Omental fat pad (tissue), 4 donors: ENCODE results near the gene PCMT1. TPM values are rescaled to one million over a fixed set of nuclear protein-coding genes. Genes with fewer than 3 reads are reported as not detected.
A peak's percentile ranks its signal among the peaks of the same experiment; 100 is the strongest.
"Not testable (repeated sequence)": the region's sequence is repeated elsewhere in the genome, so short reads cannot be mapped to it uniquely, and the experiment has no call there.

Experiments used
- ATAC-seq: fragments of 150-250 bp; one replicate; pipeline ENCODE4 v1.9.1; 2016; ENCODE audit warnings: mild to moderate bottlenecking, moderate library complexity; ENCODE audit not compliant: low FRiP score
- DNase-seq: peaks from one replicate; pipeline ENCODE4 v3.0.0-alpha.2; 2019; ENCODE audit warnings: low spot score
- total RNA-seq, 4 donors: library from RNA; depleted of rRNA; stranded (reverse); fragments of >200 nt; gene quantifications; one replicate each; pipeline ENCODE4 v1.1.0, GENCODE V29; 2016
- TF ChIP-seq, protein P1 (sequence below), 3 donors: fragments of 450-650 bp; IDR thresholded peaks; one replicate each; pipeline ENCODE4 v1.5.1; 2016 to 2017; ENCODE audit warnings: antibody characterized with exemption in 3 of 3, mild to moderate bottlenecking in 3 of 3, moderate library complexity in 2 of 3

The PCMT1 gene
- total RNA-seq, 4 donors from 2014 or later, result 89.7 to 108 (median 102) TPM

GRCh38 chr6:149728499-149729234 lies 20.9 kb upstream of the PCMT1 start:
- DNase-seq, result no peak
- TF ChIP-seq, protein P1, sequence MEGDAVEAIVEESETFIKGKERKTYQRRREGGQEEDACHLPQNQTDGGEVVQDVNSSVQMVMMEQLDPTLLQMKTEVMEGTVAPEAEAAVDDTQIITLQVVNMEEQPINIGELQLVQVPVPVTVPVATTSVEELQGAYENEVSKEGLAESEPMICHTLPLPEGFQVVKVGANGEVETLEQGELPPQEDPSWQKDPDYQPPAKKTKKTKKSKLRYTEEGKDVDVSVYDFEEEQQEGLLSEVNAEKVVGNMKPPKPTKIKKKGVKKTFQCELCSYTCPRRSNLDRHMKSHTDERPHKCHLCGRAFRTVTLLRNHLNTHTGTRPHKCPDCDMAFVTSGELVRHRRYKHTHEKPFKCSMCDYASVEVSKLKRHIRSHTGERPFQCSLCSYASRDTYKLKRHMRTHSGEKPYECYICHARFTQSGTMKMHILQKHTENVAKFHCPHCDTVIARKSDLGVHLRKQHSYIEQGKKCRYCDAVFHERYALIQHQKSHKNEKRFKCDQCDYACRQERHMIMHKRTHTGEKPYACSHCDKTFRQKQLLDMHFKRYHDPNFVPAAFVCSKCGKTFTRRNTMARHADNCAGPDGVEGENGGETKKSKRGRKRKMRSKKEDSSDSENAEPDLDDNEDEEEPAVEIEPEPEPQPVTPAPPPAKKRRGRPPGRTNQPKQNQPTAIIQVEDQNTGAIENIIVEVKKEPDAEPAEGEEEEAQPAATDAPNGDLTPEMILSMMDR (IDR thresholded peaks at IDR 0.05), result no peak
- no peak for ATAC-seq

- DNase-seq (no peak), ATAC-seq (no peak)
- TF ChIP-seq, protein P1 (IDR thresholded peaks at IDR 0.05), result no peak
These were observed 19.7 kb upstream of the PCMT1 start for GRCh38 chr6:149729824-149730223.

- ATAC-seq (no peak), DNase-seq (no peak)
- TF ChIP-seq, protein P1 (IDR thresholded peaks at IDR 0.05), result no peak
These were observed 16.3 kb upstream of the PCMT1 start for GRCh38 chr6:149733089-149733720.

GRCh38 chr6:149734915-149735314 lies 14.6 kb upstream of the PCMT1 start:
- TF ChIP-seq, protein P1 (IDR thresholded peaks at IDR 0.05), result no peak
- ATAC-seq, result no peak
- no peak for DNase-seq

- not testable (repeated sequence) for ATAC-seq, DNase-seq
These were observed 4.3 kb upstream of the PCMT1 start for GRCh38 chr6:149745252-149745651.

DNA sequence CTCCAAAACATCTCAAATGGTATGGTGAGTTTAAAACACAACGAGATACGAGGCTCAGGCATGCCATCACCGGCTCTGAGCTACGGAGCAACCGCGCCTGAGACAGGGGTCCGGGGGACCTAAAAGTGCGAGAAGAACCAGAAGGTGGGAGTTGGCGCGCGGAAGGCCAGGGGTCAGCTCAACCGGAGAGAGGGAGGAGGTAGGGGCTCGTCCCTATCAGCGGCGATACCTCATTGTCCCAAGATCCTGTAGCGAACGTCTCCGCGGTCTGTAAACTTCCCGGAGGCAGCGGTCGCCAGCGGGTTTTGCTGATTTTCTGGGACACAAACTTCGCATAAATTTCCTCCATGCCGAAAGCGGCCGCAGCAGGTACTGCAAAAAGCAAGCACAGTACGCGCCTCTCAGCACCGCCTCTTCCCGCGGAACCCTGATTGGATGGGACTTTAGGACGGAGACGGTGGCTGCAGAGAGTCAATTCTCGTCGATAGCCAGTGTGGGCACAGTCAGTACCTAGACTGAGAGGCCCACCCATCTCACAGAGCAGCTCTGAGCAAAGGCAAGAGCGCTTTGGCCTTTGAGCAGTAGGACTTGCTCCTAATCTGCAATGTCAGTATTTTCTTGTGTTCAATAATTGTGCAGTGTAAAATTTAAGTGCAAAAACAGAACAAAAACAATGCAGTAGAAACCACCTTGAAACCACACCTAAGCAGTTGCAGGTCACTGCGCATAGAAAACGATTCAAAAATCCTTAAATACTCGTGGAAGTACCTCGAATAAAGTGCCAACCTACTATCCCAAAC lies 3.2 kb upstream of the PCMT1 start, which contains the start of gene NUP43:
TSS of gene NUP43 (minus strand) at position 383 of the 800 bp plus-strand sequence. CDS start at position 349, 34 bp downstream.
- TF ChIP-seq, protein P1 (IDR thresholded peaks at IDR 0.05), result peak in 1 of 3 donors; percentile 35
- DNase-seq, result peak; percentile 94
- ATAC-seq, result peak; percentile 78

DNA sequence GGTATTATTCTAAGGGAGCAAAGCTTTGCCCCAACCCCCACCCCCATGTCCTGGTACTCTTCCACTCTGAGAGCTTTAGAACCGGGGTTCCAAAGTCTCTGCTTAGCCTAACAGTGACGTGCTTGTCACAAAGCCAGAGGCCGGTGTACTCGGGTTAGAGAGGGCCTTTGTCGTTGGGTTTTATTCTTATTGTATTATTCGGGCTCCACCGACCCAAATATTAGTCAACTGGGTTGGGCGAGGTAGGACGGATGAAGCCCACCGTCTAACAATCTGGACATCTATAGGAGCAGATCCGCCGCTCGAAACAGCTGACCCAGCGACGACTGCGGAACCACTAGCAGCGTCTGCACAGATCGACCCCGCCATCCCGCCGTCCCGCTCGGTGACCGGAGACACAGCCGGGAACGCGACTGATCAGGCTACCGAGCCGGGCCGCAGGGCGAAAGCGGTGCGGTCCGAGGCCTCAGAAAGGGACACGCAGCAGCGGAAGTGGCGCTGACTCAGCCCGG lies 403 bp upstream of the PCMT1 start:
- not testable (repeated sequence) for DNase-seq, ATAC-seq
